ENCODE measurements around the gene TMEM151B. TPM values are rescaled to one million over a fixed set of nuclear protein-coding genes. Genes with fewer than 3 reads are reported as not detected.

TMEM151B gene
- total RNA-seq, 1 donor from 2014 or later = not detected

- Histone ChIP-seq H3K36me3 (peaks cover 77% of the 10 kb centered on the region), H3K27me3 (ENCODE audit: low read depth) (no peaks in the 10 kb centered on the region), H3K4me1 (peaks cover 43% of the 10 kb centered on the region), H3K4me3 (no peak overlapping the region), H3K9me3 (no peaks in the 10 kb centered on the region), H3K27ac (no peak overlapping the region)
- TF ChIP-seq, protein P1, sequence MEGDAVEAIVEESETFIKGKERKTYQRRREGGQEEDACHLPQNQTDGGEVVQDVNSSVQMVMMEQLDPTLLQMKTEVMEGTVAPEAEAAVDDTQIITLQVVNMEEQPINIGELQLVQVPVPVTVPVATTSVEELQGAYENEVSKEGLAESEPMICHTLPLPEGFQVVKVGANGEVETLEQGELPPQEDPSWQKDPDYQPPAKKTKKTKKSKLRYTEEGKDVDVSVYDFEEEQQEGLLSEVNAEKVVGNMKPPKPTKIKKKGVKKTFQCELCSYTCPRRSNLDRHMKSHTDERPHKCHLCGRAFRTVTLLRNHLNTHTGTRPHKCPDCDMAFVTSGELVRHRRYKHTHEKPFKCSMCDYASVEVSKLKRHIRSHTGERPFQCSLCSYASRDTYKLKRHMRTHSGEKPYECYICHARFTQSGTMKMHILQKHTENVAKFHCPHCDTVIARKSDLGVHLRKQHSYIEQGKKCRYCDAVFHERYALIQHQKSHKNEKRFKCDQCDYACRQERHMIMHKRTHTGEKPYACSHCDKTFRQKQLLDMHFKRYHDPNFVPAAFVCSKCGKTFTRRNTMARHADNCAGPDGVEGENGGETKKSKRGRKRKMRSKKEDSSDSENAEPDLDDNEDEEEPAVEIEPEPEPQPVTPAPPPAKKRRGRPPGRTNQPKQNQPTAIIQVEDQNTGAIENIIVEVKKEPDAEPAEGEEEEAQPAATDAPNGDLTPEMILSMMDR (IDR thresholded peaks at IDR 0.05) = no peak
- intact Hi-C loops (cut with DNase I) = no loop called here
- ATAC-seq (no peak), DNase-seq (no peak)
These were observed 15.0 kb upstream of the TMEM151B start for GRCh38 chr6:44255105-44255808.

- Histone ChIP-seq H3K4me1 (peaks cover 38% of the 10 kb centered on the region), H3K27me3 (ENCODE audit: low read depth) (no peaks in the 10 kb centered on the region), H3K9me3 (no peaks in the 10 kb centered on the region), H3K27ac (peak overlapping the region; percentile 87), H3K4me3 (peak overlapping the region; percentile 96), H3K36me3 (peaks cover 70% of the 10 kb centered on the region)
- ATAC-seq (peak; percentile 1 to 19), DNase-seq (no peak)
- TF ChIP-seq, protein P1 (IDR thresholded peaks at IDR 0.05) = no peak
- intact Hi-C loops (cut with DNase I) = no loop called here
These were observed 14.1 kb upstream of the TMEM151B start for GRCh38 chr6:44255871-44256774.

DNA sequence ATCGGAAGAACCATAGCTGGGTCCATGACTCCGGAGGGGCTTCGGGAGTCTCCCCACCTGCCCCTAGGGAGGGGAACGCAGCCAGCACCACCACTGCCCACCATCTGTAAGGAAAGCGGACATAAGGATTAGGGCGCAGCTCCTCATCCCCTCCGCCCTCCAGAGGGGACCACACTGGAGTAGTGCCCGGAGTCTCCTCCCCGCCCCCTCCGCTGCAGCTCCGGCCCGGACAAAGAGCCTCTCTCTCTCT lies 13.6 kb upstream of the TMEM151B start:
- ATAC-seq (no peak), DNase-seq (no peak)
- TF ChIP-seq, protein P1 (IDR thresholded peaks at IDR 0.05) = no peak
- Histone ChIP-seq H3K4me3 (peak overlapping the region; percentile 96), H3K4me1 (peaks cover 40% of the 10 kb centered on the region), H3K36me3 (peaks cover 64% of the 10 kb centered on the region), H3K9me3 (no peaks in the 10 kb centered on the region), H3K27me3 (ENCODE audit: low read depth) (no peaks in the 10 kb centered on the region), H3K27ac (peak overlapping the region; percentile 87)
- intact Hi-C loops (cut with DNase I) = no loop called here

DNA sequence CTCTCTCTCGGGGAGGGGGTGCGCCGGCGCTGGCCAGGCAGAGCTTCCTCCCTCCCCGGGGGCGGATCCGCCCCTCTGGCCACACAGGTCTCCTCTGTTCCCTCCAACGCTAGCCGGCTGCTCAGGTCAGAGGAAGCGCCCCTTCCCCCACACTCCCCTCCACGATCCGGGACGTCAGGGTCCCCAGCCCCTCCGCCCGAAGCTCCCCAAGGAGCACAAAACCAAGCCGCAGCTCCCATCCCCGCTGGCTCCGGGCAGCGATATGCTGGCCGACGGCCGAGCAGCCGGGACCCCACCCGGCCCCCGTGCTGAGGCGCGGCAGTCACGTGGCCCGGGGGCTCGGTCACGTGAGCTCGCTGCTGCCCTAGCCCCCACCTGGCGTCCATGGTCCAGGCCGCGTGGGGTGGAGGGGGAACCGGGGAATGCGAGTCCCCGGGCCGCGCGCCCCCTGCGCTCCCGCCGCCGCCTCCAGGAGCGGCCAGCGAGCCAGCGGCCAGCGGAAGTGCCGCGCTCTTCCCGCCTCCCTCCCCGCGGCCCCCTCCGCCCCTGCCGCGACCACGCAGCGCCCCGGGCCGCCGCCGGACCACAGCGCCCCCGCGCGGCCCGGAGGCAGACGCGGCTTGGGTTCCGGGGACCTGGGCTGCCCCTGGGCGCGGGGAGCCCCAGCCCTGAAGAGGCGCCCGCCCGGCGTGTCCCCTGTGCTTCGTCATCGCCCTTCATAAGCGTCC lies 13.1 kb upstream of the TMEM151B start, which contains the start of gene SLC35B2:
Gene SLC35B2 (minus strand): TSS at position 504 of the 728 bp plus-strand sequence. CDS start 118 bp downstream, at position 386.
- TF ChIP-seq, protein P1 (IDR thresholded peaks at IDR 0.05) = peak; percentile 68
- H3K9me3 ChIP-seq = no peaks in the 10 kb centered on the region
- peaks cover 59% of the 10 kb centered on the region for H3K36me3 ChIP-seq
- H3K4me1 ChIP-seq = peaks cover 41% of the 10 kb centered on the region
- intact Hi-C loops (cut with DNase I) = no loop called here
- peak within 1 kb of the TSS; percentile 87 for H3K27ac ChIP-seq
- ATAC-seq = peak; percentile 88 to 91
- H3K4me3 ChIP-seq = peak within 1 kb of the TSS; percentile 96
- DNase-seq = peak; percentile 75
- no peaks in the 10 kb centered on the region for H3K27me3 ChIP-seq (ENCODE audit: low read depth)

DNA sequence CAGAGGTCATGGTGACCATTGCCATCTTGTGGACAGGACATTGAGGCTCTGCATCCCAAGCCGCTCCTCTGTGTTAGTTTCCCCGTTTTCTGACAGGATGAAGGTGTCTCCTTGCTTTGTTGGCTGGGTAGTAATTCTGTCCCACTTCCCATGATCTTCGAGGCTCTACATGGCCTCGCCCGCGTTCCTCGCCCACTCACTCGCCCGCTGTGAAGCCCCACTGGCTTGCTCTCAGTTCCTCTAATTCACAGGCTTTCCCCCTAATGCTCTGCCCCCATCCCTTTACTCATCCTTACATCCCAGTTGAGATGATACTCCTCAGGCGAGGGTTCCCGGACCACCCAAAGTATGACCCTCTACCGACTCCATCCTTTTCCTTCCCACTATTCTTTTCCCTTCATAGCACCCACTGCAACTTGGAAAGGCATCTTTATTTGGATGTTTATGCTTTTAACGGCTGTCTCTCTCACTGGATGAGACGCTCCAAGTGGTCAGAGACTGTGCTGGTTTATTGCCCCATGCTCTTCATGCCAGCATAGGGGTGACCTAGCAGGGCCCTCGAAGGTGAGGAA lies 12.4 kb upstream of the TMEM151B start:
- ATAC-seq = no peak
- TF ChIP-seq, protein P1 (IDR thresholded peaks at IDR 0.05) = no peak
- intact Hi-C loops (cut with DNase I) = no loop called here
- Histone ChIP-seq H3K27ac (peak overlapping the region; percentile 87), H3K4me1 (peaks cover 44% of the 10 kb centered on the region), H3K36me3 (peaks cover 53% of the 10 kb centered on the region), H3K9me3 (no peaks in the 10 kb centered on the region), H3K4me3 (peak overlapping the region; percentile 96), H3K27me3 (ENCODE audit: low read depth) (no peaks in the 10 kb centered on the region)
- no peak for DNase-seq

All from lower lobe of right lung (tissue), 2 donors.